Smooth muscle cell (in vitro differentiated cells): ENCODE measurements around the gene LHCGR. TPM values are rescaled to one million over a fixed set of nuclear protein-coding genes. Genes with fewer than 3 reads are reported as not detected.

Experiments
- DNase-seq: peaks from one replicate; lab custom pipeline; 2025; ENCODE audit not compliant: unreplicated experiment; lab: John Stamatoyannopoulos, UW
- H2AFZ ChIP-seq: fragments of 200-600 bp; sonication (generic); 2 replicates; pipeline ENCODE4 v1.6.0; 2016; ENCODE audit warnings: antibody characterized with exemption, low read depth, mild to moderate bottlenecking
- H3F3A ChIP-seq: fragments of 200-600 bp; sonication (generic); 2 replicates; pipeline ENCODE4 v1.6.0; 2017; ENCODE audit warnings: antibody characterized with exemption, low read depth
- H3K27ac ChIP-seq: fragments of 200-600 bp; sonication (generic); 2 replicates; pipeline ENCODE4 v1.5.1; 2016; ENCODE audit warnings: low read depth, mild to moderate bottlenecking
- H3K27me3 ChIP-seq: fragments of 200-600 bp; sonication (generic); 2 replicates; pipeline ENCODE4 v1.6.1; 2016; ENCODE audit warnings: low read depth, mild to moderate bottlenecking
- H3K36me3 ChIP-seq: fragments of 200-600 bp; sonication (generic); 2 replicates; pipeline ENCODE4 v1.5.1; 2016; ENCODE audit warnings: low read depth
- H3K4me1 ChIP-seq: fragments of 200-600 bp; sonication (generic); 2 replicates; pipeline ENCODE4 v1.5.1; 2016; ENCODE audit warnings: low read depth
- H3K4me2 ChIP-seq: fragments of 200-600 bp; sonication (generic); 2 replicates; pipeline ENCODE4 v1.6.0; 2016; ENCODE audit warnings: mild to moderate bottlenecking
- H3K4me3 ChIP-seq: fragments of 200-600 bp; sonication (generic); 2 replicates; pipeline ENCODE4 v1.5.1; 2016; ENCODE audit warnings: mild to moderate bottlenecking
- H3K79me2 ChIP-seq: fragments of 200-600 bp; sonication (generic); 2 replicates; pipeline ENCODE4 v1.6.0; 2016; ENCODE audit warnings: low read depth, mild to moderate bottlenecking
- H3K9ac ChIP-seq: fragments of 200-600 bp; sonication (generic); 2 replicates; pipeline ENCODE4 v1.6.0; 2016; ENCODE audit warnings: low read depth
- H3K9me3 ChIP-seq: fragments of 200-600 bp; sonication (generic); replicated peaks from 2 replicates; pipeline ENCODE4 v1.5.1; 2016; ENCODE audit warnings: low read depth
- H4K20me1 ChIP-seq: fragments of 200-600 bp; sonication (generic); 2 replicates; pipeline ENCODE4 v1.6.0; 2016; ENCODE audit warnings: low read depth
- WGBS: methylation state at CpG from one replicate; pipeline ENCODE4 v1.1.7; 2016; ENCODE audit warnings: low lambda C conversion rate; 5-methylcytosine and 5-hydroxymethylcytosine counted together
- polyA plus RNA-seq: library from polyadenylated mRNA; unstranded; fragments of >200 nt; fragmentation: Nextera tagmentation; extraction: Ambion mirVana; gene quantifications from 2 replicates; pipeline ENCODE4 v1.2.1, GENCODE V29; 2016
- total RNA-seq: library from RNA; depleted of rRNA; stranded (reverse); fragments of >200 nt; gene quantifications from 2 replicates; pipeline ENCODE4 v1.2.3, GENCODE V29; 2014
- TF ChIP-seq, protein P1 (sequence below): fragments of 200-600 bp; sonication (generic); IDR thresholded peaks from 2 replicates; pipeline ENCODE4 v1.5.1; 2017; ENCODE audit warnings: borderline replicate concordance, mild to moderate bottlenecking, antibody characterized with exemption; ENCODE audit not compliant: insufficient read depth, poor library complexity, severe bottlenecking

The LHCGR gene
- total and polyA plus RNA-seq, 2 experiments from 2014 or later: not detected

DNA sequence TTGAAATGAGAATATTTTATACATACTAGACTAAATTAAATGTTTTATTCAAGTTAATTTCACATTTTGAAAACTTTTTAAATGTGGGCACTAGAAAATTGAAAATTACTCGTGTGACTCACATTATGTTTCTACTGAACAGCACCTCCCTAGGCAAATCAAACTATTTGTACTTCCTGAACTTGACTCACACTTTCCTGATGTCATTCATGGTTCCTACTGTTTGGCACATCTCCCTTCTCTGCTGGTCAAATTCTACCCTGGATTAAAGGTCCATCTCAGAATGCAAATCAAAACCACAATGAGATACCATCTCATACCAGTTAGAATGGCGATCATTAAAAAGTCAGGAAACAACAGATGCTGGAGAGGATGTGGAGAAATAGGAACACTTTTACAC is 16.7 kb downstream of the LHCGR start:
- Histone ChIP-seq H3K27ac (no peak overlapping the region), H3K36me3 (no peaks in the 10 kb centered on the region), H3K4me1 (no peaks in the 10 kb centered on the region), H2AFZ (no peak overlapping the region), H3K4me3 (no peak overlapping the region), H3K4me2 (no peak overlapping the region), H3K27me3 (no peaks in the 10 kb centered on the region), H3K9me3 (no peaks in the 10 kb centered on the region), H3F3A (no peaks in the 10 kb centered on the region), H3K9ac (no peak overlapping the region), H3K79me2 (no peaks in the 10 kb centered on the region), H4K20me1 (no peaks in the 10 kb centered on the region)
- WGBS: 71% methylated on average over 2 of the region's 2 CpGs
- TF ChIP-seq, protein P1, sequence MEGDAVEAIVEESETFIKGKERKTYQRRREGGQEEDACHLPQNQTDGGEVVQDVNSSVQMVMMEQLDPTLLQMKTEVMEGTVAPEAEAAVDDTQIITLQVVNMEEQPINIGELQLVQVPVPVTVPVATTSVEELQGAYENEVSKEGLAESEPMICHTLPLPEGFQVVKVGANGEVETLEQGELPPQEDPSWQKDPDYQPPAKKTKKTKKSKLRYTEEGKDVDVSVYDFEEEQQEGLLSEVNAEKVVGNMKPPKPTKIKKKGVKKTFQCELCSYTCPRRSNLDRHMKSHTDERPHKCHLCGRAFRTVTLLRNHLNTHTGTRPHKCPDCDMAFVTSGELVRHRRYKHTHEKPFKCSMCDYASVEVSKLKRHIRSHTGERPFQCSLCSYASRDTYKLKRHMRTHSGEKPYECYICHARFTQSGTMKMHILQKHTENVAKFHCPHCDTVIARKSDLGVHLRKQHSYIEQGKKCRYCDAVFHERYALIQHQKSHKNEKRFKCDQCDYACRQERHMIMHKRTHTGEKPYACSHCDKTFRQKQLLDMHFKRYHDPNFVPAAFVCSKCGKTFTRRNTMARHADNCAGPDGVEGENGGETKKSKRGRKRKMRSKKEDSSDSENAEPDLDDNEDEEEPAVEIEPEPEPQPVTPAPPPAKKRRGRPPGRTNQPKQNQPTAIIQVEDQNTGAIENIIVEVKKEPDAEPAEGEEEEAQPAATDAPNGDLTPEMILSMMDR: no peak
- no peak for DNase-seq

DNA sequence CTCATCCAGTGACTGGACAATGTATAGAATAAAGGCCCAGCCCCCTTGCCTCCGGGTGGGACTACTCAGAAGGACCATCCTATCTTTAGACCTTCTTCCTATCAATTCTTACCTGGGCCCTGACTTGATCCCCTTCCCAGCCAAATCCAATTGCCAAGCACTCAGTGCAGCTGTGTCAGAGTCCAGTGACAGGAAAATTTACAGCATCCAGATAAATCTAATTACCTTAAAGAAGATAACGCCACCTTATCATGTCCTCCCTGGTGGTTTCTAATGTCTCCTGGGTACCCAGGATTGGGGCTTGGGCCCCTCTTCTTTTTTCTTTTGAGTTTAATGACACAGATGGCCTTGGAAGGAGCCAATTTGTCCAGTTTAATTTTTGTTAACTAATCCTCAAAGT is 19.3 kb downstream of the LHCGR start:
- TF ChIP-seq, protein P1: no peak
- DNase-seq: no peak
- Histone ChIP-seq H3K4me1 (peaks cover 7% of the 10 kb centered on the region), H3K9ac (no peak overlapping the region), H4K20me1 (no peaks in the 10 kb centered on the region), H3K4me3 (no peak overlapping the region), H3K36me3 (no peaks in the 10 kb centered on the region), H3F3A (no peaks in the 10 kb centered on the region), H2AFZ (no peak overlapping the region), H3K27ac (no peak overlapping the region), H3K9me3 (no peaks in the 10 kb centered on the region), H3K27me3 (peaks cover 3% of the 10 kb centered on the region), H3K79me2 (no peaks in the 10 kb centered on the region), H3K4me2 (no peak overlapping the region)
- 92% methylated on average over 2 of the region's 2 CpGs for WGBS

DNA sequence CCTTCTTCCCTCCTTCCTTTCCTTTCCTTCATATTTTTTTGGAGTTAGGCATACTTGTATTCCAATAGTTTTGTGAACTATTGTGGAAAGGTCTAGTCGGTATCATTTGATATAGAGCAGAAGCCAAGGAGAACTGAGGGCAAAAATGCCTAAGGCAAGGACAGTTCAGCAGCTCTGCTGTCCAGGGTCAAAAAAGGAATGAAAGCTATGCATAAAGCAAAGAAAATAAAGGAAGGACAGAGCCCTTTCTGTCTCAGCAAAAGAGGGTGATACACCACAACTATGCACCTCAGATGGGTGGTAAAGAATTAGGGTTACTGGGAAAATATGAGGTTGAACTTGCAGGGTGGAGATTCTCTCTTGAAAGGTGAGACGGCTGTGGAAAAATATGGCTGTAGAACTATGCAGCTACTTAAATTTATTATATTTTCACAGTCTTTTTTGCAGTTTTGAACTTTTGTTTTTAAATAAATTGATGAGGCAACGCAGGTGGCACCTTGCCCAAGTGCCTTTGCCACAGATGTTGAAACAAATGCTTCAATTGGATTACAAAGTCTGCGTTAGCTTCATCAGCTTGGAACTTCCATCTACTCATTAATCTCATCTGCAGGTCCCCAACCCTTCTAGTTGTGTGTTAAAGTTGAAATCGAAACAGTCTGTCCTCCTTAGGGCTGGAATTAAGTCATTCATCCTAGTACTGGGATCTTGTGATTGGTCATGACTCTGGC is 20.8 kb downstream of the LHCGR start:
- H3K4me3 ChIP-seq: no peak overlapping the region

More for the DNA sequence above, 20.8 kb downstream of the LHCGR start:
- no peaks in the 10 kb centered on the region for H3F3A ChIP-seq
- H3K4me1 ChIP-seq: peaks cover 7% of the 10 kb centered on the region
- peaks cover 3% of the 10 kb centered on the region for H3K27me3 ChIP-seq
- WGBS: 84% methylated on average over 5 of the region's 5 CpGs
- no peaks in the 10 kb centered on the region for H3K9me3 ChIP-seq
- no peak overlapping the region for H3K27ac ChIP-seq
- H3K9ac ChIP-seq: no peak overlapping the region
- H3K36me3 ChIP-seq: no peaks in the 10 kb centered on the region
- no peak for DNase-seq
- no peak overlapping the region for H3K4me2 ChIP-seq
- no peak overlapping the region for H2AFZ ChIP-seq
- H3K79me2 ChIP-seq: no peaks in the 10 kb centered on the region
- TF ChIP-seq, protein P1: no peak
- no peaks in the 10 kb centered on the region for H4K20me1 ChIP-seq
